SK-N-SH treated with all-trans-retinoic acid at 6 μM for 48 hours (cell line): ENCODE data around the gene PLBD1.
A peak's percentile ranks its signal among the peaks of the same experiment; 100 is the strongest.

Experiments used
- ATAC-seq: fragments of 200-7000 bp; cut with Tn5 transposase; 3 replicates; pipeline ENCODE4 v1.9.1; 2020; ENCODE audit warnings: mild to moderate bottlenecking, moderate library complexity
- BACH2 ChIP-seq: fragments of 250-450 bp; sonication (Bioruptor Pico); IDR thresholded peaks from 2 replicates; pipeline ENCODE4 v1.9.0; 2021; ENCODE audit warnings: mild to moderate bottlenecking, borderline replicate concordance
- GLIS3 ChIP-seq: fragments of 250-450 bp; sonication (Bioruptor Pico); IDR thresholded peaks from 2 replicates; pipeline ENCODE4 v1.5.0; 2020; ENCODE audit warnings: mild to moderate bottlenecking, moderate library complexity
- RARB ChIP-seq: fragments of 250-450 bp; sonication (Bioruptor Pico); IDR thresholded peaks from 2 replicates; pipeline ENCODE4 v1.8.0; 2021; ENCODE audit warnings: mild to moderate bottlenecking, moderate library complexity
- SNAI2 ChIP-seq: fragments of 250-450 bp; sonication (Bioruptor Pico); IDR thresholded peaks from 2 replicates; pipeline ENCODE4 v1.5.0; 2020; ENCODE audit warnings: mild to moderate bottlenecking, moderate library complexity
- TOX ChIP-seq: fragments of 250-450 bp; sonication (Bioruptor Pico); IDR thresholded peaks from 2 replicates; pipeline ENCODE4 v1.8.0; 2021; ENCODE audit warnings: mild to moderate bottlenecking, moderate library complexity, borderline replicate concordance
- ZC3H10 ChIP-seq: fragments of 250-450 bp; sonication (Bioruptor Pico); IDR thresholded peaks from 2 replicates; pipeline ENCODE4 v1.5.1; 2021; ENCODE audit warnings: mild to moderate bottlenecking, moderate library complexity
- ZFP3 ChIP-seq: fragments of 250-450 bp; sonication (Bioruptor Pico); IDR thresholded peaks from 2 replicates; pipeline ENCODE4 v1.5.0; 2020; ENCODE audit warnings: mild to moderate bottlenecking, moderate library complexity
- ZFP30 ChIP-seq: fragments of 450-650 bp; formaldehyde crosslinking; IDR thresholded peaks from 2 replicates; pipeline ENCODE4 v1.5.0; 2022; ENCODE audit warnings: mild to moderate bottlenecking, moderate library complexity
- ZNF565 ChIP-seq: fragments of 450-650 bp; formaldehyde crosslinking; conservative IDR thresholded peaks from 2 replicates; pipeline ENCODE4 v1.5.0; 2020; ENCODE audit warnings: low read depth, mild to moderate bottlenecking, moderate library complexity
- ZNF70 ChIP-seq: fragments of 450-650 bp; formaldehyde crosslinking; IDR thresholded peaks from 2 replicates; pipeline ENCODE4 v1.5.0; 2020; ENCODE audit warnings: mild to moderate bottlenecking, moderate library complexity
- ZNF8 ChIP-seq: fragments of 450-650 bp; formaldehyde crosslinking; IDR thresholded peaks from 2 replicates; pipeline ENCODE4 v1.5.0; 2020; ENCODE audit warnings: mild to moderate bottlenecking, moderate library complexity
- TF ChIP-seq, protein P1 (sequence below): fragments of 250-450 bp; sonication (Bioruptor Pico); IDR thresholded peaks from 2 replicates; pipeline ENCODE4 v1.5.0; 2020; ENCODE audit warnings: mild to moderate bottlenecking, moderate library complexity
- TF ChIP-seq, protein P2 (sequence below): fragments of 250-450 bp; sonication (Bioruptor Pico); IDR thresholded peaks from 2 replicates; pipeline ENCODE4 v1.5.1; 2021; ENCODE audit warnings: mild to moderate bottlenecking, moderate library complexity
- TF ChIP-seq, protein P3 (sequence below): fragments of 250-450 bp; sonication (Bioruptor Pico); IDR thresholded peaks from 2 replicates; pipeline ENCODE4 v1.8.0; 2020; ENCODE audit warnings: mild to moderate bottlenecking, moderate library complexity, borderline replicate concordance
- TF ChIP-seq, protein P4 (sequence below): fragments of 250-450 bp; sonication (Bioruptor Pico); IDR thresholded peaks from 2 replicates; pipeline ENCODE4 v1.5.1; 2020; ENCODE audit warnings: low read depth, mild to moderate bottlenecking, moderate library complexity

The PLBD1 gene, protein sequence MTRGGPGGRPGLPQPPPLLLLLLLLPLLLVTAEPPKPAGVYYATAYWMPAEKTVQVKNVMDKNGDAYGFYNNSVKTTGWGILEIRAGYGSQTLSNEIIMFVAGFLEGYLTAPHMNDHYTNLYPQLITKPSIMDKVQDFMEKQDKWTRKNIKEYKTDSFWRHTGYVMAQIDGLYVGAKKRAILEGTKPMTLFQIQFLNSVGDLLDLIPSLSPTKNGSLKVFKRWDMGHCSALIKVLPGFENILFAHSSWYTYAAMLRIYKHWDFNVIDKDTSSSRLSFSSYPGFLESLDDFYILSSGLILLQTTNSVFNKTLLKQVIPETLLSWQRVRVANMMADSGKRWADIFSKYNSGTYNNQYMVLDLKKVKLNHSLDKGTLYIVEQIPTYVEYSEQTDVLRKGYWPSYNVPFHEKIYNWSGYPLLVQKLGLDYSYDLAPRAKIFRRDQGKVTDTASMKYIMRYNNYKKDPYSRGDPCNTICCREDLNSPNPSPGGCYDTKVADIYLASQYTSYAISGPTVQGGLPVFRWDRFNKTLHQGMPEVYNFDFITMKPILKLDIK

DNA sequence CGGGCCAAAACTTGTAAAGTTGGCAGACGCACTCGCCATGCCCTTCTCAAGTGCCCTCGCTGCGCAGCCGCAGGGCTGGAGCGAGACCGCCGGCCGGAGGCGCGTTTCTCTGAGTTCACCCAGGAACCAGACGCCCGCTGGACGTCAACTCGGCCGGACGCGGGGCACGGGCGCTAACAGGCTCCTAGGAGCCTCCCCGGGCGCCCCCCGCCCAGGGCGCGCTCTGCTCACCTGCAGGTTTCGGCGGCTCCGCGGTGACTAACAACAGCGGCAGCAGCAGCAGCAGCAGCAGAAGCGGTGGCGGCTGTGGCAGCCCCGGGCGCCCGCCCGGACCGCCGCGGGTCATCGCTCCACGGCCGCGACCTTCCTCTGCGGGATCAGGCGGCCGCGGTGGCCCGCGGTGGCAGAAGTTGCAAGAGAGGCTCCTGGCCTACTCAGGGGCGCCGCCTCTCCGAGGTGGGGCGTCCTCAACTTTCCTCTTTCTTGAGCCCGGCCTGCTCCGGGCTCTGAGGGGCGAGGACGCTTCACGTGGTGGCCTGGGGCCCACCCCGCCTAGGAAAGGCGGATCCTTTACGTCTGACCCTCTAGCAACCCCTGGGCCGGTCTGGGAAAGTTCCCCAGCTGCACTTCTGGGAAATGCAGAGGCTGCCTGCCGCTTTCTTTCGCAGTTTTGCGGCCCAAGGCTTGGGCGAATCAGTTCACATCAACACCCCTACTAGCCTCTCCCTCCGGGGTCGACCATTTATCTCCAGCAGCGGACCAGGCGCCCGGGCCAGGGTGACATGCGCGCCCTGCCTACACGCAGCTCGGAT, at the start of gene PLBD1:
TSS of gene PLBD1 (minus strand) at position 533 of the 812 bp plus-strand sequence. CDS start at position 346, 187 bp downstream.
- peak; percentile 59 for ATAC-seq
- TF ChIP-seq ZC3H10 (CRISPR knock-in tag) (no peak), TOX (CRISPR knock-in tag) (no peak), SNAI2 (CRISPR knock-in tag) (no peak), ZNF8 (no peak), ZNF565 (CRISPR knock-in tag) (no peak)
- TF ChIP-seq, protein P1, sequence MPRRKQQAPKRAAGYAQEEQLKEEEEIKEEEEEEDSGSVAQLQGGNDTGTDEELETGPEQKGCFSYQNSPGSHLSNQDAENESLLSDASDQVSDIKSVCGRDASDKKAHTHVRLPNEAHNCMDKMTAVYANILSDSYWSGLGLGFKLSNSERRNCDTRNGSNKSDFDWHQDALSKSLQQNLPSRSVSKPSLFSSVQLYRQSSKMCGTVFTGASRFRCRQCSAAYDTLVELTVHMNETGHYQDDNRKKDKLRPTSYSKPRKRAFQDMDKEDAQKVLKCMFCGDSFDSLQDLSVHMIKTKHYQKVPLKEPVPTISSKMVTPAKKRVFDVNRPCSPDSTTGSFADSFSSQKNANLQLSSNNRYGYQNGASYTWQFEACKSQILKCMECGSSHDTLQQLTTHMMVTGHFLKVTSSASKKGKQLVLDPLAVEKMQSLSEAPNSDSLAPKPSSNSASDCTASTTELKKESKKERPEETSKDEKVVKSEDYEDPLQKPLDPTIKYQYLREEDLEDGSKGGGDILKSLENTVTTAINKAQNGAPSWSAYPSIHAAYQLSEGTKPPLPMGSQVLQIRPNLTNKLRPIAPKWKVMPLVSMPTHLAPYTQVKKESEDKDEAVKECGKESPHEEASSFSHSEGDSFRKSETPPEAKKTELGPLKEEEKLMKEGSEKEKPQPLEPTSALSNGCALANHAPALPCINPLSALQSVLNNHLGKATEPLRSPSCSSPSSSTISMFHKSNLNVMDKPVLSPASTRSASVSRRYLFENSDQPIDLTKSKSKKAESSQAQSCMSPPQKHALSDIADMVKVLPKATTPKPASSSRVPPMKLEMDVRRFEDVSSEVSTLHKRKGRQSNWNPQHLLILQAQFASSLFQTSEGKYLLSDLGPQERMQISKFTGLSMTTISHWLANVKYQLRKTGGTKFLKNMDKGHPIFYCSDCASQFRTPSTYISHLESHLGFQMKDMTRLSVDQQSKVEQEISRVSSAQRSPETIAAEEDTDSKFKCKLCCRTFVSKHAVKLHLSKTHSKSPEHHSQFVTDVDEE (CRISPR knock-in tag), result no peak
- TF ChIP-seq, protein P2, sequence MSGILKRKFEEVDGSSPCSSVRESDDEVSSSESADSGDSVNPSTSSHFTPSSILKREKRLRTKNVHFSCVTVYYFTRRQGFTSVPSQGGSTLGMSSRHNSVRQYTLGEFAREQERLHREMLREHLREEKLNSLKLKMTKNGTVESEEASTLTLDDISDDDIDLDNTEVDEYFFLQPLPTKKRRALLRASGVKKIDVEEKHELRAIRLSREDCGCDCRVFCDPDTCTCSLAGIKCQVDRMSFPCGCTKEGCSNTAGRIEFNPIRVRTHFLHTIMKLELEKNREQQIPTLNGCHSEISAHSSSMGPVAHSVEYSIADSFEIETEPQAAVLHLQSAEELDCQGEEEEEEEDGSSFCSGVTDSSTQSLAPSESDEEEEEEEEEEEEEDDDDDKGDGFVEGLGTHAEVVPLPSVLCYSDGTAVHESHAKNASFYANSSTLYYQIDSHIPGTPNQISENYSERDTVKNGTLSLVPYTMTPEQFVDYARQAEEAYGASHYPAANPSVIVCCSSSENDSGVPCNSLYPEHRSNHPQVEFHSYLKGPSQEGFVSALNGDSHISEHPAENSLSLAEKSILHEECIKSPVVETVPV (CRISPR knock-in tag), result no peak
- TF ChIP-seq, protein P3, sequence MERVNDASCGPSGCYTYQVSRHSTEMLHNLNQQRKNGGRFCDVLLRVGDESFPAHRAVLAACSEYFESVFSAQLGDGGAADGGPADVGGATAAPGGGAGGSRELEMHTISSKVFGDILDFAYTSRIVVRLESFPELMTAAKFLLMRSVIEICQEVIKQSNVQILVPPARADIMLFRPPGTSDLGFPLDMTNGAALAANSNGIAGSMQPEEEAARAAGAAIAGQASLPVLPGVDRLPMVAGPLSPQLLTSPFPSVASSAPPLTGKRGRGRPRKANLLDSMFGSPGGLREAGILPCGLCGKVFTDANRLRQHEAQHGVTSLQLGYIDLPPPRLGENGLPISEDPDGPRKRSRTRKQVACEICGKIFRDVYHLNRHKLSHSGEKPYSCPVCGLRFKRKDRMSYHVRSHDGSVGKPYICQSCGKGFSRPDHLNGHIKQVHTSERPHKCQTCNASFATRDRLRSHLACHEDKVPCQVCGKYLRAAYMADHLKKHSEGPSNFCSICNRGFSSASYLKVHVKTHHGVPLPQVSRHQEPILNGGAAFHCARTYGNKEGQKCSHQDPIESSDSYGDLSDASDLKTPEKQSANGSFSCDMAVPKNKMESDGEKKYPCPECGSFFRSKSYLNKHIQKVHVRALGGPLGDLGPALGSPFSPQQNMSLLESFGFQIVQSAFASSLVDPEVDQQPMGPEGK (CRISPR knock-in tag), result no peak

DNA sequence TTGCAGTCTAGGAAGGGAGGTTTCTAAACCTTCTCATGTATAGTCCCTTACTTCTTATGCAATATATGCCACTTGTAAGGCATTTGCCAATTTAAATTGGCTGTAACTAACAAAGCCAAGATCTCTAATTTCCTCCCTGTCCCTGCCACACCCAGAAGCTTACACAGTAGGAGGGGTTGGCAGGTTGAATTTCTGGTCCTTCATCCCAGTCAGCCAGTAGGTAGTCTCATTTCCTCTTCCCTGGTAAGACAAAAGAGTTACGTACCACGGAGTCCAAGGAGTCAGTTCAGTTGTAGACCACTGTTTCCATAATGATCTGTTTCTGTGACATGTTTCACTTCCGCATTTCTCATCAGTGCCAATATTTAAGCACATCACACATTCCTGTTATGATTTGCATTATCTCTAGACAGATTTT, 47.0 kb upstream of the PLBD1 start:
- no peak for TF ChIP-seq TOX (CRISPR knock-in tag)
- TF ChIP-seq RARB (CRISPR knock-in tag), result no peak
- TF ChIP-seq GLIS3, result no peak
- TF ChIP-seq, protein P3 (CRISPR knock-in tag), result no peak
- TF ChIP-seq, protein P4, sequence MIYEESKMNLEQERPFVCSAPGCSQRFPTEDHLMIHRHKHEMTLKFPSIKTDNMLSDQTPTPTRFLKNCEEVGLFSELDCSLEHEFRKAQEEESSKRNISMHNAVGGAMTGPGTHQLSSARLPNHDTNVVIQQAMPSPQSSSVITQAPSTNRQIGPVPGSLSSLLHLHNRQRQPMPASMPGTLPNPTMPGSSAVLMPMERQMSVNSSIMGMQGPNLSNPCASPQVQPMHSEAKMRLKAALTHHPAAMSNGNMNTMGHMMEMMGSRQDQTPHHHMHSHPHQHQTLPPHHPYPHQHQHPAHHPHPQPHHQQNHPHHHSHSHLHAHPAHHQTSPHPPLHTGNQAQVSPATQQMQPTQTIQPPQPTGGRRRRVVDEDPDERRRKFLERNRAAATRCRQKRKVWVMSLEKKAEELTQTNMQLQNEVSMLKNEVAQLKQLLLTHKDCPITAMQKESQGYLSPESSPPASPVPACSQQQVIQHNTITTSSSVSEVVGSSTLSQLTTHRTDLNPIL, result no peak
- no peak for TF ChIP-seq ZFP30 (CRISPR knock-in tag)
- TF ChIP-seq ZC3H10 (CRISPR knock-in tag), result no peak
- TF ChIP-seq ZFP3, result no peak
- no peak for TF ChIP-seq ZNF565 (CRISPR knock-in tag)
- TF ChIP-seq, protein P1 (CRISPR knock-in tag), result no peak
- no peak for TF ChIP-seq ZNF70 (CRISPR knock-in tag)
- no peak for TF ChIP-seq SNAI2 (CRISPR knock-in tag)
- TF ChIP-seq BACH2 (CRISPR knock-in tag), result no peak
- ATAC-seq, result no peak
